Measurements from ENCODE around the gene KCTD8. TPM values are rescaled to one million over a fixed set of nuclear protein-coding genes. Genes with fewer than 3 reads are reported as not detected.

Gene KCTD8
- total RNA-seq, 1 experiment from 2014 or later: 3.8 TPM

DNA sequence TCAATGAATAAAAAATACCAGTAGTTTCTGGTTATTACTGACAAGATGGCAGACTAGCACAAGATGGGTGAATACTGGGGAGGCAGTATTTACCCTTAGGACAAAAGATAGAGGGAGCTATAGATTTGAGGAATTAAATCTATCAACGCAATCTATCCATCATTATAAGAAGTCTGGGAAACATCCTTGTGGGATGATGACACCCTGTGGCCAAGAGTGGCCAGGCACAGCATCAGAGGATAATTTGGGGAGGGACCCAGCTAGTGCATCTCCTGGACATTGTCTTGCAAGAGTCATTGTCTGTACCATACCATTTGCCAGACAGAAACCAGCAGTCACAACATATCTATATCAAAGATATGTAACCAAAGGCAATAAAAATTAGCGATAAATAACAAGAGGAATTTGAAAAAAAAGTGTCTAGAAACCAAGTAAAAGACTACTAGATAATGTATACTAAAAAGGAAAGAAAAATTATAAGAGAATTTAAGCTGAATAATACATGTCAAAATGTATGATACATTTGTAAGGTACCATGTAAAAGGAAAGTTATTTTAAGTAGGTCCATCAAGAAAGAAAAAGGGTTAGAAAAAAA is 22.9 kb downstream of the KCTD8 start (continued):
- TF ChIP-seq ATF1 (CRISPR knock-in tag; IDR thresholded peaks at IDR 0.05): no peak
- TF ChIP-seq ZNF121 (CRISPR knock-in tag; IDR thresholded peaks at IDR 0.05): no peak
- no peak for TF ChIP-seq ZNF219 (CRISPR knock-in tag; IDR thresholded peaks at IDR 0.05; ENCODE audit: borderline replicate concordance)
- no peak for TF ChIP-seq NFYB (CRISPR knock-in tag; conservative IDR thresholded peaks at IDR 0.05; ENCODE audit: low read depth)
- no peak for TF ChIP-seq JUN (CRISPR knock-in tag; IDR thresholded peaks at IDR 0.05)
- TF ChIP-seq, protein P1, sequence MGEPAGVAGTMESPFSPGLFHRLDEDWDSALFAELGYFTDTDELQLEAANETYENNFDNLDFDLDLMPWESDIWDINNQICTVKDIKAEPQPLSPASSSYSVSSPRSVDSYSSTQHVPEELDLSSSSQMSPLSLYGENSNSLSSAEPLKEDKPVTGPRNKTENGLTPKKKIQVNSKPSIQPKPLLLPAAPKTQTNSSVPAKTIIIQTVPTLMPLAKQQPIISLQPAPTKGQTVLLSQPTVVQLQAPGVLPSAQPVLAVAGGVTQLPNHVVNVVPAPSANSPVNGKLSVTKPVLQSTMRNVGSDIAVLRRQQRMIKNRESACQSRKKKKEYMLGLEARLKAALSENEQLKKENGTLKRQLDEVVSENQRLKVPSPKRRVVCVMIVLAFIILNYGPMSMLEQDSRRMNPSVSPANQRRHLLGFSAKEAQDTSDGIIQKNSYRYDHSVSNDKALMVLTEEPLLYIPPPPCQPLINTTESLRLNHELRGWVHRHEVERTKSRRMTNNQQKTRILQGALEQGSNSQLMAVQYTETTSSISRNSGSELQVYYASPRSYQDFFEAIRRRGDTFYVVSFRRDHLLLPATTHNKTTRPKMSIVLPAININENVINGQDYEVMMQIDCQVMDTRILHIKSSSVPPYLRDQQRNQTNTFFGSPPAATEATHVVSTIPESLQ (CRISPR knock-in tag; IDR thresholded peaks at IDR 0.05): no peak
- TF ChIP-seq PRRX2 (CRISPR knock-in tag; IDR thresholded peaks at IDR 0.05): no peak
- no peak for TF ChIP-seq EMX1 (CRISPR knock-in tag; IDR thresholded peaks at IDR 0.05)
- TF ChIP-seq AR (CRISPR knock-in tag; IDR thresholded peaks at IDR 0.05): no peak

GRCh38 chr4:44422912-44423311 is 25.7 kb downstream of the KCTD8 start:
- DNase-seq (ENCODE audit: low spot score) (no peak), ATAC-seq (no peak)
- peaks cover 5% of the 10 kb centered on the region; the same call in 1 of the 2 replicates for H3K9me3 Mint-ChIP-seq
- H3K27me3 Mint-ChIP-seq (ENCODE audit: low read depth): no peaks in the 10 kb centered on the region
- POLR2A ChIA-PET: no interaction called here
- H3K27ac Mint-ChIP-seq: no peak overlapping the region
- CTCF ChIA-PET: interaction anchor here (1.3 kb wide), 1 partner anchor 26 kb away, joined by 3 read pairs; the partner anchor contains the start of gene KCTD8
- H3K4me1 Mint-ChIP-seq: peaks cover 30% of the 10 kb centered on the region
- no peak for TF ChIP-seq JAZF1 (CRISPR knock-in tag; IDR thresholded peaks at IDR 0.05)
- no peak for TF ChIP-seq SMAD3 (CRISPR knock-in tag; IDR thresholded peaks at IDR 0.05; ENCODE audit: borderline replicate concordance)
- no peak for TF ChIP-seq ESRRA (CRISPR knock-in tag; IDR thresholded peaks at IDR 0.05; ENCODE audit: borderline replicate concordance)
- TF ChIP-seq SP1 (CRISPR knock-in tag; conservative IDR thresholded peaks at IDR 0.05): no peak
- TF ChIP-seq, protein P2, sequence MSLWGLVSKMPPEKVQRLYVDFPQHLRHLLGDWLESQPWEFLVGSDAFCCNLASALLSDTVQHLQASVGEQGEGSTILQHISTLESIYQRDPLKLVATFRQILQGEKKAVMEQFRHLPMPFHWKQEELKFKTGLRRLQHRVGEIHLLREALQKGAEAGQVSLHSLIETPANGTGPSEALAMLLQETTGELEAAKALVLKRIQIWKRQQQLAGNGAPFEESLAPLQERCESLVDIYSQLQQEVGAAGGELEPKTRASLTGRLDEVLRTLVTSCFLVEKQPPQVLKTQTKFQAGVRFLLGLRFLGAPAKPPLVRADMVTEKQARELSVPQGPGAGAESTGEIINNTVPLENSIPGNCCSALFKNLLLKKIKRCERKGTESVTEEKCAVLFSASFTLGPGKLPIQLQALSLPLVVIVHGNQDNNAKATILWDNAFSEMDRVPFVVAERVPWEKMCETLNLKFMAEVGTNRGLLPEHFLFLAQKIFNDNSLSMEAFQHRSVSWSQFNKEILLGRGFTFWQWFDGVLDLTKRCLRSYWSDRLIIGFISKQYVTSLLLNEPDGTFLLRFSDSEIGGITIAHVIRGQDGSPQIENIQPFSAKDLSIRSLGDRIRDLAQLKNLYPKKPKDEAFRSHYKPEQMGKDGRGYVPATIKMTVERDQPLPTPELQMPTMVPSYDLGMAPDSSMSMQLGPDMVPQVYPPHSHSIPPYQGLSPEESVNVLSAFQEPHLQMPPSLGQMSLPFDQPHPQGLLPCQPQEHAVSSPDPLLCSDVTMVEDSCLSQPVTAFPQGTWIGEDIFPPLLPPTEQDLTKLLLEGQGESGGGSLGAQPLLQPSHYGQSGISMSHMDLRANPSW (CRISPR knock-in tag; conservative IDR thresholded peaks at IDR 0.05; ENCODE audit: low read depth): no peak
- no peak for TF ChIP-seq CTCF (IDR thresholded peaks at IDR 0.05)
- no peak for TF ChIP-seq ERG (CRISPR knock-in tag; IDR thresholded peaks at IDR 0.05)
- TF ChIP-seq PRRX2 (CRISPR knock-in tag; IDR thresholded peaks at IDR 0.05): no peak
- no peak overlapping the region for H3K4me3 Mint-ChIP-seq
- peaks cover 14% of the 10 kb centered on the region for H3K36me3 Mint-ChIP-seq
